Thyroid gland (tissue), 4 donors: ENCODE data around the gene ITGAV.

Source experiments
- CTCF ChIP-seq, 6 experiments: fragments of 200-600 bp in 3 of 6; fragments of 450-650 bp in 3 of 6; sonication (generic) in 3 of 6; IDR thresholded peaks; one replicate each; pipeline ENCODE4 v1.5.1; 2016 to 2019; ENCODE audit warnings: antibody characterized with exemption in 6 of 6, mild to moderate bottlenecking in 2 of 6, inconsistent platforms in 1 of 6, moderate library complexity in 1 of 6
- POLR2A ChIP-seq, 2 donors: fragments of 450-650 bp; IDR thresholded peaks; one replicate each; pipeline ENCODE4 v1.6.1; 2017; ENCODE audit warnings: antibody characterized with exemption in 2 of 2, mild to moderate bottlenecking in 2 of 2, moderate library complexity in 1 of 2

- peak in 1 of 2 donors; percentile 38 for TF ChIP-seq POLR2A (IDR thresholded peaks at IDR 0.05)
- no peak for TF ChIP-seq CTCF (IDR thresholded peaks at IDR 0.05)
Observed at GRCh38 chr2:186595219-186595618, 5.4 kb downstream of the ITGAV start.
